Activated B cell treated with CpG ODN at 0.5 μM for 24 hours (primary cell): ENCODE measurements around the gene TBC1D3B. TPM values are rescaled to one million over a fixed set of nuclear protein-coding genes. Genes with fewer than 3 reads are reported as not detected.

Source experiments
- ATAC-seq: fragments of 200-7000 bp; cut with Tn5 transposase; one replicate; pipeline ENCODE4 v1.10.0; 2021; ENCODE audit warnings: low read depth, mild to moderate bottlenecking, moderate library complexity
- CTCF ChIA-PET: fragments of 350-600 bp; sonication (Branson Sonifier 250); formaldehyde crosslinking; loops from one replicate; lab custom pipeline; 2021; ENCODE audit warnings: antibody characterized with exemption; lab: Charles Lee
- POLR2A ChIA-PET: fragments of 350-600 bp; sonication (Branson Sonifier 250); formaldehyde crosslinking; loops from one replicate; lab custom pipeline; 2021; ENCODE audit warnings: antibody characterized with exemption; lab: Charles Lee
- DNase-seq: peaks from one replicate; pipeline ENCODE4 v3.0.0; 2022
- H3K27ac Mint-ChIP-seq: one replicate; pipeline ENCODE4 v1.8.0; 2020; ENCODE audit warnings: mixed read lengths
- H3K27me3 Mint-ChIP-seq: one replicate; pipeline ENCODE4 v1.8.0; 2021; ENCODE audit warnings: mixed read lengths
- H3K36me3 Mint-ChIP-seq: one replicate; pipeline ENCODE4 v1.8.0; 2021; ENCODE audit warnings: low read depth, mixed read lengths
- H3K4me1 Mint-ChIP-seq: one replicate; pipeline ENCODE4 v1.8.0; 2021; ENCODE audit warnings: mixed read lengths
- H3K4me3 Mint-ChIP-seq: one replicate; pipeline ENCODE4 v1.8.0; 2020; ENCODE audit warnings: mild to moderate bottlenecking, mixed read lengths
- H3K9me3 Mint-ChIP-seq: one replicate; pipeline ENCODE4 v1.8.0; 2020; ENCODE audit warnings: mixed read lengths
- CTCF ChIP-seq: fragments of 200-600 bp; IDR thresholded peaks from one replicate; pipeline ENCODE4 v1.8.0; 2022; ENCODE audit warnings: antibody characterized with exemption, mild to moderate bottlenecking
- intact Hi-C: fragments of 100-400 bp; cut with micrococcal nuclease; formaldehyde crosslinking; loops from one replicate; pipeline ENCODE4 v1.15.1; 2024
- total RNA-seq: library from RNA; stranded (reverse); gene quantifications from 2 replicates; pipeline ENCODE4 v1.2.3, GENCODE V29; 2022

TBC1D3B gene
- total RNA-seq, 1 donor from 2014 or later, result 12.8 TPM

- Mint-ChIP-seq H3K27me3 (no peaks in the 10 kb centered on the region), H3K4me1 (peaks cover 91% of the 10 kb centered on the region), H3K36me3 (peaks cover 2% of the 10 kb centered on the region), H3K4me3 (no peak overlapping the region), H3K9me3 (peaks cover 9% of the 10 kb centered on the region), H3K27ac (peak overlapping the region; percentile 8)
- TF ChIP-seq CTCF, result no peak
- CTCF ChIA-PET, result interaction anchor here (0.9 to 2.6 kb wide), 4 partner anchors 8 to 61 kb away, joined by 3 to 16 read pairs (median 4); no protein-coding TSS in a partner anchor
- POLR2A ChIA-PET, result interaction anchor here (1.5 to 2.5 kb wide), 3 partner anchors 10 to 51 kb away, joined by 3 to 13 read pairs (median 3); partner anchors contain the start of gene CCL3
- DNase-seq, result no peak
- ATAC-seq, result no peak
- intact Hi-C loops, result loop anchor here (2.0 kb wide), 2 partner anchors 23 to 43 kb away; partner anchors contain the start of gene CCL3
Observed at GRCh38 chr17:36133602-36134236, 42.7 kb downstream of the TBC1D3B start.

GRCh38 chr17:36132421-36132831, 44.0 kb downstream of the TBC1D3B start:
- intact Hi-C loops, result loop anchor here (2.0 kb wide), 2 partner anchors 22 to 42 kb away; partner anchors contain the start of gene CCL3
- Mint-ChIP-seq H3K27ac (peak overlapping the region; percentile 67), H3K9me3 (peaks cover 6% of the 10 kb centered on the region), H3K4me1 (peaks cover 97% of the 10 kb centered on the region), H3K4me3 (peak overlapping the region; percentile 52), H3K36me3 (no peaks in the 10 kb centered on the region), H3K27me3 (no peaks in the 10 kb centered on the region)
- peak; percentile 70 for ATAC-seq
- POLR2A ChIA-PET, result interaction anchor here (0.6 to 2.5 kb wide), 9 partner anchors 11 to 412 kb away, joined by 3 to 13 read pairs (median 3); partner anchors contain the start of genes CCL3, CCL4 and GGNBP2
- DNase-seq, result no peak
- TF ChIP-seq CTCF, result no peak
- CTCF ChIA-PET, result interaction anchor here (1.0 to 2.6 kb wide), 4 partner anchors 10 to 157 kb away, joined by 3 to 16 read pairs (median 5); no protein-coding TSS in a partner anchor

GRCh38 chr17:36131931-36132330, 44.5 kb downstream of the TBC1D3B start:
- no peak for ATAC-seq
- ChIA-PET CTCF (interaction anchor here (1.0 to 2.6 kb wide), 3 partner anchors 10 to 156 kb away, joined by 3 to 16 read pairs (median 5); no protein-coding TSS in a partner anchor), POLR2A (interaction anchor here (0.6 to 2.5 kb wide), 6 partner anchors 14 to 413 kb away, joined by 3 to 13 read pairs (median 4); partner anchors contain the start of genes CCL3, CCL4 and GGNBP2)
- TF ChIP-seq CTCF, result no peak
- Mint-ChIP-seq H3K4me3 (no peak overlapping the region), H3K9me3 (peaks cover 3% of the 10 kb centered on the region), H3K36me3 (peaks cover 2% of the 10 kb centered on the region), H3K27me3 (no peaks in the 10 kb centered on the region), H3K27ac (peak overlapping the region; percentile 76), H3K4me1 (peaks cover 97% of the 10 kb centered on the region)
- intact Hi-C loops, result loop anchor here (2.0 kb wide), 2 partner anchors 21 to 41 kb away; partner anchors contain the start of gene CCL3
- no peak for DNase-seq

GRCh38 chr17:36131421-36131820, 45.0 kb downstream of the TBC1D3B start:
- H3K4me1 Mint-ChIP-seq, result peaks cover 97% of the 10 kb centered on the region
- H3K9me3 Mint-ChIP-seq, result peaks cover 2% of the 10 kb centered on the region
- POLR2A ChIA-PET, result no interaction called here
- H3K27me3 Mint-ChIP-seq, result no peaks in the 10 kb centered on the region
- peaks cover 5% of the 10 kb centered on the region for H3K36me3 Mint-ChIP-seq
- intact Hi-C loops, result no loop called here
- no peak for TF ChIP-seq CTCF
- CTCF ChIA-PET, result interaction anchor here (2.6 kb wide), 1 partner anchor 17 kb away, joined by 16 read pairs; no protein-coding TSS in a partner anchor
- ATAC-seq, result no peak
- no peak for DNase-seq
- peak overlapping the region; percentile 76 for H3K27ac Mint-ChIP-seq
- H3K4me3 Mint-ChIP-seq, result peak overlapping the region; percentile 19

GRCh38 chr17:36130346-36130745, 46.1 kb downstream of the TBC1D3B start:
- POLR2A ChIA-PET, result interaction anchor here (0.7 kb wide), 1 partner anchor 25 kb away, joined by 3 read pairs; no protein-coding TSS in a partner anchor
- H3K27ac Mint-ChIP-seq, result peak overlapping the region; percentile 19

More at GRCh38 chr17:36130346-36130745, 46.1 kb downstream of the TBC1D3B start:
- CTCF ChIA-PET, result interaction anchor here (1.2 kb wide), 1 partner anchor 19 kb away, joined by 5 read pairs; no protein-coding TSS in a partner anchor
- ATAC-seq (no peak), DNase-seq (no peak)
- no peaks in the 10 kb centered on the region for H3K27me3 Mint-ChIP-seq
- intact Hi-C loops, result loop anchor here (1.0 kb wide), 1 partner anchor 12 kb away; no protein-coding TSS in a partner anchor
- peaks cover 2% of the 10 kb centered on the region for H3K9me3 Mint-ChIP-seq
- H3K36me3 Mint-ChIP-seq, result peaks cover 5% of the 10 kb centered on the region
- H3K4me3 Mint-ChIP-seq, result no peak overlapping the region
- TF ChIP-seq CTCF, result no peak
- peaks cover 95% of the 10 kb centered on the region for H3K4me1 Mint-ChIP-seq
